Sigmoid colon (tissue), 4 donors: ENCODE measurements around the gene TRAF3IP3.

Experiments used
- EP300 ChIP-seq, 4 donors: sonication (generic); formaldehyde crosslinking; IDR thresholded peaks; one replicate each; pipeline ENCODE4 v1.6.1; 2017; ENCODE audit warnings: antibody characterized with exemption in 4 of 4
- POLR2A ChIP-seq, 2 donors: fragments of 450-650 bp; IDR thresholded peaks; one replicate each; pipeline ENCODE4 v1.6.1; 2016; ENCODE audit warnings: antibody characterized with exemption in 2 of 2, mild to moderate bottlenecking in 2 of 2, moderate library complexity in 2 of 2
- POLR2AphosphoS5 ChIP-seq, 4 donors: sonication (generic); formaldehyde crosslinking; IDR thresholded peaks; one replicate each; pipeline ENCODE4 v1.6.1; 2017; ENCODE audit warnings: antibody characterized with exemption in 4 of 4
- TF ChIP-seq, protein P1 (sequence below), 4 experiments: fragments of 450-650 bp in 3 of 4; fragments of 200-600 bp in 1 of 4; IDR thresholded peaks; one replicate each; pipeline ENCODE4 v1.5.1; 2016 to 2019; ENCODE audit warnings: antibody characterized with exemption in 4 of 4, mild to moderate bottlenecking in 3 of 4, moderate library complexity in 2 of 4

DNA sequence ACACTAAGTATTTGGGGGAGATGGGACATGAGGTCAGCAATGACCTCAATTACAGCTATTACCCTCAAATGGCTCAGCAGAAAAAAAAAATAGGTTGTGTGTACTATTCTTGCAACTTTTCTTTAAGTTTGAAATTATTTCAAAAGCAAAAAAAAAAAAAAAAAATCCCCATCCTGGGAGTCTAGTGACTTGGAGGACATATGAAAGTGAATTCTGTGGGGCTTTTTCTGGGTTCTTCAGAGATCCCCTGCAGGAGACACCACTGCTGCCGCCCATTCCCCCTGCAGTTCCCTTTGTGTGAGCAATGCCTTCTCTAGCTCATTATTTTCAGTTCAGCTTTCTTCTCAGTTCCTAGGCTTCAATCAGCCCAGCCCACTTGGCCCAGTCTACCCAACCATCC, 34.5 kb upstream of the TRAF3IP3 start:
- TF ChIP-seq POLR2AphosphoS5 (IDR thresholded peaks at IDR 0.05) (no peak), POLR2A (IDR thresholded peaks at IDR 0.05) (no peak), EP300 (IDR thresholded peaks at IDR 0.05) (no peak)
- TF ChIP-seq, protein P1, sequence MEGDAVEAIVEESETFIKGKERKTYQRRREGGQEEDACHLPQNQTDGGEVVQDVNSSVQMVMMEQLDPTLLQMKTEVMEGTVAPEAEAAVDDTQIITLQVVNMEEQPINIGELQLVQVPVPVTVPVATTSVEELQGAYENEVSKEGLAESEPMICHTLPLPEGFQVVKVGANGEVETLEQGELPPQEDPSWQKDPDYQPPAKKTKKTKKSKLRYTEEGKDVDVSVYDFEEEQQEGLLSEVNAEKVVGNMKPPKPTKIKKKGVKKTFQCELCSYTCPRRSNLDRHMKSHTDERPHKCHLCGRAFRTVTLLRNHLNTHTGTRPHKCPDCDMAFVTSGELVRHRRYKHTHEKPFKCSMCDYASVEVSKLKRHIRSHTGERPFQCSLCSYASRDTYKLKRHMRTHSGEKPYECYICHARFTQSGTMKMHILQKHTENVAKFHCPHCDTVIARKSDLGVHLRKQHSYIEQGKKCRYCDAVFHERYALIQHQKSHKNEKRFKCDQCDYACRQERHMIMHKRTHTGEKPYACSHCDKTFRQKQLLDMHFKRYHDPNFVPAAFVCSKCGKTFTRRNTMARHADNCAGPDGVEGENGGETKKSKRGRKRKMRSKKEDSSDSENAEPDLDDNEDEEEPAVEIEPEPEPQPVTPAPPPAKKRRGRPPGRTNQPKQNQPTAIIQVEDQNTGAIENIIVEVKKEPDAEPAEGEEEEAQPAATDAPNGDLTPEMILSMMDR (IDR thresholded peaks at IDR 0.05): no peak
